SU-DHL-6 (cell line): ENCODE data around the gene AQP6.

ENCODE experiments used
- H2AFZ ChIP-seq: fragments of 200-600 bp; sonication (generic); 2 replicates; pipeline ENCODE4 v1.6.1; 2014; ENCODE audit warnings: low read depth, mild to moderate bottlenecking, moderate library complexity, mixed read lengths, antibody characterized with exemption, low read length; ENCODE audit not compliant: severe bottlenecking
- H3F3A ChIP-seq: fragments of 200-600 bp; shearing (Covaris generic); 2 replicates; pipeline ENCODE4 v1.6.0; 2016; ENCODE audit warnings: antibody characterized with exemption, mild to moderate bottlenecking; ENCODE audit not compliant: insufficient read depth
- H3K27ac ChIP-seq: fragments of 200-600 bp; sonication (generic); 2 replicates; pipeline ENCODE4 v1.5.1; 2016; ENCODE audit warnings: low read depth, mild to moderate bottlenecking, low read length, moderate library complexity, mixed read lengths
- H3K27me3 ChIP-seq: fragments of 200-600 bp; sonication (generic), shearing (Covaris generic); 2 replicates; pipeline ENCODE4 v1.6.0; 2014; ENCODE audit warnings: mild to moderate bottlenecking, low read length
- H3K36me3 ChIP-seq: fragments of 200-600 bp; sonication (generic); 2 replicates; pipeline ENCODE4 v1.6.1; 2014; ENCODE audit warnings: mild to moderate bottlenecking, low read length, mixed read lengths
- H3K4me2 ChIP-seq: fragments of 300-600, 200-600 bp; shearing (Covaris generic), sonication (generic); 2 replicates; pipeline ENCODE4 v1.6.0; 2014; ENCODE audit warnings: low read length, low read depth, mild to moderate bottlenecking; ENCODE audit not compliant: poor library complexity, severe bottlenecking
- H3K4me3 ChIP-seq: fragments of 200-600 bp; sonication (generic); 2 replicates; pipeline ENCODE4 v1.5.1; 2014; ENCODE audit warnings: antibody characterized with exemption, low read length, mild to moderate bottlenecking, mixed read lengths; ENCODE audit not compliant: insufficient read depth, poor library complexity, severe bottlenecking
- H3K79me2 ChIP-seq: fragments of 200-600 bp; sonication (generic); 2 replicates; pipeline ENCODE4 v1.6.1; 2014; ENCODE audit warnings: mild to moderate bottlenecking, low read length, moderate library complexity; ENCODE audit not compliant: insufficient read depth
- H3K9ac ChIP-seq: fragments of 200-600 bp; sonication (generic); 2 replicates; pipeline ENCODE4 v1.7.0; 2014; ENCODE audit warnings: mild to moderate bottlenecking, low read length
- H3K9me2 ChIP-seq: fragments of 200-600 bp; sonication (generic); replicated peaks from 2 replicates; pipeline ENCODE4 v1.6.1; 2014; ENCODE audit warnings: low read length; ENCODE audit not compliant: insufficient read depth
- H3K9me3 ChIP-seq: fragments of 200-600 bp; sonication (generic); 2 replicates; pipeline ENCODE4 v1.6.1; 2014; ENCODE audit warnings: low read length, mixed read lengths; ENCODE audit not compliant: insufficient read depth
- H4K20me1 ChIP-seq: fragments of 200-600 bp; sonication (generic); 2 replicates; pipeline ENCODE4 v1.6.1; 2014; ENCODE audit warnings: low read depth, mild to moderate bottlenecking, antibody characterized with exemption, low read length, moderate library complexity, mixed read lengths
- CTCF ChIP-seq: fragments of 200-600 bp; sonication (generic); IDR thresholded peaks from one replicate; pipeline ENCODE4 v1.5.1; 2017; ENCODE audit warnings: antibody characterized with exemption, mild to moderate bottlenecking, low read length, moderate library complexity; ENCODE audit not compliant: insufficient read depth, poor library complexity, severe bottlenecking
- EZH2phosphoT487 ChIP-seq: fragments of 200-600 bp; sonication (generic), shearing (Covaris generic); conservative IDR thresholded peaks from 2 replicates; pipeline ENCODE4 v1.6.1; 2018; ENCODE audit warnings: mild to moderate bottlenecking, antibody characterized with exemption, low read length, moderate library complexity, mixed read lengths

AQP6 gene

DNA sequence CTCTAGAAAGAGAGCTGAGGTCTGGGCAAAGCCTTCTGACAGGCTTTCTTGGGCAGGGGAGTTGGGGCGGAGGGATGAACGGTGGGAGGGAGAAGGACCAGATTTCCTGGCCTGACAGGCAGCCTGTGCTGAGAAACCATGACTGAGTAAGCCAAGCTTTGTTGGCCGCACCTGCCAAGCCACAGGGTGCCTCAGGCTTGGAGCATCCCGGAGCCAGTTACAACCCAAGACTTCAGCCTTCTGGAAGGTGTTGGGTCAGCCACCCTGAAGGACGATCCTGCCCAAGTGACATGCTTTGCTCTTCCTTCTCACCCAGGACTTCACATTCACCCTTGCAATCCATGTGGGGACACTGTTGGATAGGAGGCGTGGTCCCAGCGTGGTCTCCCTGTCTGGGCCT is 43.2 kb upstream of the AQP6 start:
- Histone ChIP-seq H3K27me3 (no peaks in the 10 kb centered on the region), H3K79me2 (no peaks in the 10 kb centered on the region), H3K27ac (no peak overlapping the region), H3K9me2 (no peaks in the 10 kb centered on the region), H3K4me3 (no peak overlapping the region), H3K9me3 (no peaks in the 10 kb centered on the region), H3K9ac (no peak overlapping the region), H3K4me2 (no peak overlapping the region), H3K36me3 (no peaks in the 10 kb centered on the region), H4K20me1 (no peaks in the 10 kb centered on the region), H3F3A (no peaks in the 10 kb centered on the region), H2AFZ (no peak overlapping the region)
- TF ChIP-seq CTCF (no peak), EZH2phosphoT487 (no peak)

GRCh38 chr12:49930515-49931288 is 42.0 kb upstream of the AQP6 start:
- Histone ChIP-seq H3K27ac (no peak overlapping the region), H3F3A (no peaks in the 10 kb centered on the region), H3K27me3 (no peaks in the 10 kb centered on the region), H4K20me1 (no peaks in the 10 kb centered on the region), H3K9me2 (no peaks in the 10 kb centered on the region), H3K9ac (no peak overlapping the region), H3K4me2 (no peak overlapping the region), H3K36me3 (no peaks in the 10 kb centered on the region), H3K9me3 (no peaks in the 10 kb centered on the region), H2AFZ (no peak overlapping the region), H3K4me3 (no peak overlapping the region), H3K79me2 (no peaks in the 10 kb centered on the region)
- no peak for TF ChIP-seq EZH2phosphoT487
- TF ChIP-seq CTCF = no peak

- Histone ChIP-seq H3K9me3 (no peaks in the 10 kb centered on the region), H4K20me1 (no peaks in the 10 kb centered on the region), H3K36me3 (no peaks in the 10 kb centered on the region), H3K4me3 (no peak overlapping the region), H3K79me2 (no peaks in the 10 kb centered on the region), H3K9ac (no peak overlapping the region), H3K27me3 (no peaks in the 10 kb centered on the region), H2AFZ (no peak overlapping the region), H3F3A (no peaks in the 10 kb centered on the region), H3K4me2 (no peak overlapping the region), H3K9me2 (no peaks in the 10 kb centered on the region), H3K27ac (no peak overlapping the region)
- TF ChIP-seq EZH2phosphoT487 (no peak), CTCF (no peak)
These were observed 40.7 kb upstream of the AQP6 start for GRCh38 chr12:49932023-49932422.
